ENCODE results near the gene ZNF506.
"Not testable (repeated sequence)": the region's sequence is repeated elsewhere in the genome, so short reads cannot be mapped to it uniquely, and the experiment has no call there.

Gene ZNF506

GRCh38 chr19:19777692-19778091, 43.9 kb downstream of the ZNF506 start:
- DNase-seq: no peak

DNA sequence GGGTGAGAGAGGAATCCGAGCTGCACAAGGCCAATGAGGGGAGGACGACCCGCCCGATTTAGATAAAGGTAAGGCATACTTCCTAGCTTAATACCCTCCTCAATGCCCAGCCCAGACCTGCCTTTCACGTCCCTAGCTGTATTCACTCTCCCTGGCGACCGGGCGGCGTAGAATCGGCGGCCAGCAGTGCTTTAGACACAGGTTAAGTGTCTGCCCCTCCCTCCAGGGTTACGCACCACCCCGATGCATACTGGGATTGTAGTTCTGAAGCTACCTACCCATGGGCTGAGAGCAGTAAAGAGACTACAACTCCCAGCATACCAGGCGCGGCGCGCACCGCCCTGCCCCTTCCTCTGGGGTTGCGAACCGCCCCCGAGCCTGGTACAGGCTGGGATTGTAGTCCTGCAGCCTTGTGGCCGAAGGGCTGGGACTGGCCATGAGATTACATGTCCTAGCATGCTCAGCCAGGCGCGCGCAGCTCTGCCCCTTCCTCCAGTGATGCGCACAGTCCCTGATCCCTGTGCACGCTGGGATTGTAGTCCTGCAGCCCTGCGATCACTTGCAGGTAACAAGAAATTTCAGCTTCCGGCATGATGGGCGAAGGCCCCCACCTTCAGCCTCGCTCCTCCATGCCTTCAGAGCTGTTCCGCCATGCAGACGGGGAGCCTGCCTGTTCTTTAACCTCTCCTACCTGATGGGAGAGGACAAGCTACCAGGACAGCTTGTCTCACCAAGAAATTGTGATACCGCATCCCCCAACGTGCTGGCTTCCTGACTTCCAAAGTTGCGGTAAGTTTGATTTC, 45.1 kb downstream of the ZNF506 start:
- DNase-seq: peak; percentile 95

GRCh38 chr19:19775891-19776205, 45.7 kb downstream of the ZNF506 start:
- peak; percentile 11 for DNase-seq

DNA sequence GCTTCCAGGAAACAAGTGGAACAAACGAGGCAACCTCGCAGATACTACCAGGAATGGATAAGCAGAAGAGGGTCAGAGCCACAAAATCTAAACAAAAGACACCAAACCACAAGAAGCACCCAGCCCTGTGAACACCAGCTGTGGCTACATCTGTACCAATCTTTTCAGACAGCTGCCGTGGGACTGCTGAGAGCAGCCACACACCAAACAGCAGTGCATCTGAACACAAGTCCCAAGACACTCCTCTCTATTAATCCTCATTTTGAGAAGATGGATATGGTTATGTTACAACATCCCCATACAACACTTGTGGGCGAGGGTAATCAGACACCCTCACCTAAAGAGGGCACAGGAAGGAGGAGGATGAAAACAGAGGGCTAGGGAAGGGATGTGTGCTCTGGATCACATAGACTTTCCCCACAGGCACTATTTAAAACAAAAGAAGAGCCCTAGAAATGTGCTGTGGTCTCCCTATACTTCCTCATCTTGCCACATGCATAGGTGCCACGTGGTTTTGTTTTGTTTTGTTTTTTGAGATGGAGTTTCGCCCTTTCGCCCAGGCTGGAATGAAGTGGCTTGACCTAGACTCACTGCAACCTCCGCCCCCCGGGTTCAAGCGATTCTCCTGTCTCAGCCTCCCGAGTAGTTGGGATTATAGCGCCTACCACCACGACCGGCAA, 47.1 kb downstream of the ZNF506 start:
- no peak for DNase-seq

- not testable (repeated sequence) for DNase-seq
Observed at GRCh38 chr19:19771963-19772362, 49.6 kb downstream of the ZNF506 start.

GRCh38 chr19:19769971-19770370, 51.6 kb downstream of the ZNF506 start:
- not testable (repeated sequence) for DNase-seq

DNA sequence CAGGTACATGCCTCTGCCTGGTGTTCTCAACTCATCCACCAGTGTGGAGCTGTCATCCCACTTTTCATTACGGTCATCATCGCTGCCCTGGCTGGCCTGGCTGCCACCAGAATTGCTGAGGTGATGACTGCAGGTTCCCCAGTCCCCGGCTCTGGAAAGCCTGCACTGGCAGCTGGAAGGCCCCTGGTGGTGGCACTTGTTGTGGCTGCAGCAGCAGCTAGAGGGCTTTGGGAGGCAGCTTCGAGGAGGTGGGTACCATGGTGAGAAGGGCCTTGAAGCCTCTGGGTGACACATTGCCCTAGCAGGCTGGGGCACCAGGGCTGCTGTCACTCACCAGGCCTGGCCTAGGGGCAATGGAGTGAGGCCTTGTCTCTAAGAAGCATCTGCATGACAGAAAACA, 63.4 kb downstream of the ZNF506 start:
- no peak for DNase-seq

- DNase-seq: no peak
Observed at GRCh38 chr19:19752760-19753403, 68.7 kb downstream of the ZNF506 start.

GRCh38 chr19:19751846-19752245, 69.7 kb downstream of the ZNF506 start:
- DNase-seq: no peak

- DNase-seq: no peak
Observed at GRCh38 chr19:19750842-19751790, 70.4 kb downstream of the ZNF506 start.

DNA sequence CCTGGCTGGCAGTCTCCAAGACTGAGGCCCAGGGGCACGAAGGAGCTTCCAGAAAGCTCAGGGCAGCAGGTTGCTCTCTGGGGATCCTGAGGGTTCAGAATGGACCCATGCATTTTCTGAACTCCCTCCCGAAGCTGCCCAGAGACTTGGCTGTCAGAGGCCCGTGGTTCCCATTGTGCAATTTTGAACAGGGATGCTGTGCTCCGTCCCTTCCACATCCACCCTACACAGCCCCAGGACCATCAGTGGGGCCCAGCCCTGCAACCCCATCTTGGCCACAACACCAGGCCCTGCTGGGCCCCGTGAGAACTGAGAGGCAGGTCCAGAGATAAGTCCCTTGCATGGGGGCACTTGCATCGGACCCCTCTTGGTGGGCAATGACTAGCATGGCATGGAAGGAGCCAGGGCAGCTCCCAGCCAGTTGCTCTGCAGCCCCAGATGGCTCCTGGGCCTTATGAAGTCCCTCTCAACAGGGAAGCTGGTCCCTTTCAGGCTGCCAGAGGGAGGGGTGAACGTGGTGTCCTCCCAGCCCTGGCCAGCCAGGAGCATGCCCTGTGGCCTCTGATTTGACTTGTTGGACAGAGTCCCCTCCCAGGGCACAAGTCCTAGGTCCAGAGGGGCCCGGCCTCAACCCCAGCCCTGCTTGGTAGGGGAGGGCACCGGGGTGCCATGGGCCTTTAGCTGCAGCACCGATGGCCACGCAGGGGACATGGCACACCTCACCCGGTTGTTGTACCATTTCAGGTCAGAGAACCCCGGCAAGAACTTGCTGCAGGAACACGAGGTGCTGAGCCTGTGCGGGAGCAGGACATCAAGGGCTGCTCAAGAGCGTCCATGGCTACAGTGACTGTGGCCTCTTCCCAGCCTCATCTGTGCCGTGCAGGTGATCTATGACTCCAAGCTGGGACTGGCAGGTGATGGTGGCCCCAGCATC, 71.4 kb downstream of the ZNF506 start:
- no peak for DNase-seq

DNA sequence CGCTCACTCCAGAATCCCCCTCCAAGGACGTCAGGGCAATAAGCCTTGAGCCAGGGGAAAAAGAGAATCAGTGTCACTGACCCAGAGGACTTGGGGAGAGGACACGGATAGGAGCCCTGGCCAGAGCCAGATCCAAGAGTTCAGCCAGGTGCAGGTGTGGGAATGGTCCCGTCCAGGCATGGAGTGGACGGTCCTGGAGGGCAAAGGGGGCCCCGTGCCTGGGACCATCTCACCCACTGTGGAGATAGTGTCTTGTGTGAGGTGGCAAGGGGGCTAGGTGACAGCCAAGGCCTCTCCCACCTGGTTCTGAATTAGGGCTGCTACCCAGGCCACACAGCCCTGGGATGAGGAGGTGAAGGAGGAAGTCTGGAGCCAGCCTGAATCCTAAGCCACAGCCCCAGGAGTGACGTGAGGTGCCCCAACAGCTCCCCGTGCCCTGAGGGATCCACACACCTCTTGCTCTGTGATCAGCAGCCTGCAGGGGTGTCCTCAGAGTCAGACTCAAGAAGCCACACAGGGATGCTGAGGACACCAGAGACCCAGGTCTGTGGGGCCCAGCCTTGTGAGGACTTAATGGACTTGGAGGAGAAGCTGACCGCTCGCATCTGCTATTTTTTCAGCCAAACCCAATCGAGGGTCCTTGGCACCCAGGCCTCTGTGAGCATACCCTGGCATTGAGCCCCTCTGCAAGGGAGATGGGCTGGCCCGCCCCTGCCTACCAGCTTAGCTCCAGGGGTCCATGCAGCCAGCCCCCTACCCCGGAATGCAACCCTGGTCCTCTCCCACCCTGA, 72.2 kb downstream of the ZNF506 start:
- DNase-seq: no peak

- DNase-seq: no peak
Observed at GRCh38 chr19:19748249-19748938, 73.2 kb downstream of the ZNF506 start.

DNA sequence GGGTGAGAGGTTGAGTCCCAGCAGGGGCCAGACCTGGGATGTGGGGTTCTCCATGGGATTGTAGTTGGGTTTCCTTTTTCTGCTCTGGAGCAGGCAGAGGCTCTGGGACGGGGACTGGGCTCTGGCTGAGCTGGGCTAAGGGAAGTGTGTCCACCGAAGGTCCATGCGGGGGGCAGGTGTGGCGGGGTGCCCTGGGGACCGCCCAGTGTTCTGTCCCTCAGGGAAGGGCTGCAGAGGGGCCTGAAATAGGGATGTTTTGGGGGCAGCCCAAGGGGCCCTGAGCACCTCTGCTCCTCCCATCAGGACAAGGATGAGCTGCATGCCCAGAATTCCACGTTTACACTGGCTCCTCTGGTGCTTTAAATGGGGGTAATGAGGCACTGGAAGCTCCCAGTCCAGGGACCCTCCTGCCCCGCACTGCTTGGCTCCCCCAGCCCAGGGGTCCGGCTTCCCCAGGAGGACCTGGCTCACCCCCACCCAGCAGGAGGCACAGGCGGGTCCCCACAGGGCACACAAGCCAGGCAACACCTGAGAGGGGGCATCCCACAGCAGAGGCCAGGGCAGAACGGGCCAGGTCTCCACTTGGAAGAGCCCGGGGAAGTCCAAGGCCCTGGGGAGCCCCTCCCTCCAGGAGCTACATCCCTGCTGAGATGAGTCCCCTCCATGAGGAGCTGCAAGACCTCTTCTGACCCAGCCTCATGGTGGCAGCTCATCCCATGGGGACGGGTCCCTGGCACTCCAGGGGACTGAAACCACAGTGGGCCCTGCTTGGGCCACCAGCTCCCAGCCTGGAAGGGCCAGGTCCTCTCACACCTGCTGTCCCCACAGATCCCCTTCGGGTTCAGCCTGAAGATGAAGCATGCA, 74.0 kb downstream of the ZNF506 start:
- DNase-seq: no peak

DNA sequence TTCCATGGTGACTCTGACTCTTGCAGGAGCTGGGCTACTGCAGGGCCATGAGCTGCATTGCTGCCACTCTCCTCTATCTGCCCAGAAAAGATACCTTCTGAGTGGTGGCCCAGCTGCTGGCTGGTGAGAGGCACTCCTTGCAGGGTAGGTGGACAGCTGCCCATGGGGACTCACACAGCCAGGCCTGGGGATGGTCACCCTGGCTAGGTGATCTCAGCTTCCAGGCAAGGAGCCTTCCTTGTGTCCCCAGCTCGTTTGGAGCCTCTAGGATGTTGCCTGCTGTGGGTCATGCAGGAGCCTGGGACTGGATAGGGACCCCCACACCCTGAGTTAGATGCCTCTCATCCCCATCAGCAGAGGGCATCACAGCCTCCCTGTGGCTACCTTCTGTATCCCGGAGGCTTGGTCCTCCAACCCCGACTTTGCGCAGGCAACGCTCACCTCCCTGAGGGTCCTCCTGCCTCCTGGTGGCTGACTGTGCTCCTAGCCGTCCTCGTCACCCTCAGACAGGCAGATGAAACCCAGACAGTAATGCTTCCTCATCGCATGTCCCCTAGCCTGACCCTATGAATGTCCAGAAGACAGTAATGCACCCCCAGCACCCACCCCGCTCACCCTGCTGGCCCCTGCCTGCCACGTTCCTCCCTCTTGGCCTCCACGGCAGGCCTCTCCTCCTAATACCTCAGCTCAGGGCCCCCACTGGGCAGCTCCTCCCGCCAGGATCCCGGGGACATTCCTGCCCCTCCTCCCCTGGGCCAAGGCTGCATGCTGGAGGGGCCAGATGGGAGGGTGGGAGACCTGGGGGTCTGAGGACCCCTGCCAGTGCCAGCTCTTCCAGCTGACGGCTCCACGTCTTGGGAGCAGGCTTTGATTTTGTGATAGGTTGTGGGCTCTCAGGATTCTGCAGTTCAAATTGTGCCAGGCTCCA, 75.0 kb downstream of the ZNF506 start:
- no peak for DNase-seq

DNA sequence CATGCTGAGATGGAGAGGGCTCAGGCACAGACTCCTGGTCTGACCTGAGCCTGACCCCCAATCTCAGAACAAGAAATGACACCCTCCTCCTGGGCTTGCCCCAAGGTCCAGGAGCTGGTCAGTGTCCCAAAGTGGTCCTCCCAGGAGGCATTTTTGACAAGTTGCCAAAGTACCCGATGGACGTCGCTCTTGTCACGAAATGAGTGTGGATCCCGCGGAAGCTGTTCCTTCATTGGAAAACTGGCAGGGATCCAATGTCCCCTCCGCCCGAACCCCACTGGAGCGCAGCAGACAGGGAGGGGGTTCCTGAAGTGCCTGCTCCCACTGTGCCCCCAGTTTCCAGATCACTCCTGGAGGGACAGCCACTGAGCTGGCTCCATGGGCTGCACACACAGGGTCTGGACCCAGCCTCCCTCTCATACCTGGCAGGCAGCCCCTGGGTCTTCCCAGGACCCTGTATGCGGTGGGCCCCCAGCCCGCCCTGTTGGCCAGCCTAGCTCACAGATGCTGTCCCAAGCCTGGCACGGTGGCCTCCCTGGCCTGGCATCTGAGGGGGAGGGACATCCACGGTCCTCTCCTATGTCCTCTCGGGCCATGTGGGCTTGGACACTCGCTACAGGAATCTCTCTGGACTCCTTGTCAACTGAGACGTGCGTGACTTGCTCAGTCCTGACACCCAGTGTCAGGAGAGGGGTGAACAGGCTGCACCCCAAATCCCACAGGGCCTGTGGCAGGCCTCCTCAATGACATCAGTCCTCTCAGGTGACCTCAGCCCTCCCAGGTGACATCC, 75.9 kb downstream of the ZNF506 start:
- DNase-seq: no peak

DNA sequence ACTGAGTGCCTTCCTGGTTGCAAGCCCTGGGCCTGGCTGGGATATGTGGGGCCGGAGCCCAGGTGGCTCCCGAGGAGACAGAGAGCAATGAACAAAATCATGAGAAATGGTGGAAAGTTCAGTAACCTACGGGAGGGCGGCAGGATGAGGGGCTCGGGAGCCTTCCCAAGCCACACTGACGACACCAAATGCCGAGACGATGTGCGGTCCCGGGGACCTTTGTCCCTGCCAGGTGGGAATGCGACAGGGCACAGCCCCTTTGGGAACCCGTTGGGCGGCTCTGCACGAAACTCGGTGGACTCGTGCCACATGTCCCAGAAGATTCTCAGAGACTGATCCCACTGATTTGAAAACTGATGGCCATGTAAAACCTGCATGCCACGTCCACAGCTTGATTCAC, 76.9 kb downstream of the ZNF506 start:
- DNase-seq: no peak

Measured in NCI-H510A (cell line).